Measurements from ENCODE around the gene CDV3. TPM values are rescaled to one million over a fixed set of nuclear protein-coding genes. Genes with fewer than 3 reads are reported as not detected.

Gene CDV3
- total RNA-seq, 1 donor from 2014 or later = 177 TPM

- DNase-seq = no peak
These were observed 5.0 kb upstream of the CDV3 start for GRCh38 chr3:133568294-133569014.

GRCh38 chr3:133570139-133570936 is 3.1 kb upstream of the CDV3 start:
- peak; percentile 40 for DNase-seq

GRCh38 chr3:133570937-133571320 is 2.6 kb upstream of the CDV3 start:
- DNase-seq = no peak

- no peak for DNase-seq
These were observed 1.1 kb upstream of the CDV3 start for GRCh38 chr3:133572158-133573053.

GRCh38 chr3:133573054-133573628 is 345 bp upstream of the CDV3 start:
- peak; percentile 100 for DNase-seq

- peak; percentile 85 for DNase-seq
These were observed 885 bp downstream of the CDV3 start for GRCh38 chr3:133574260-133574881.

GRCh38 chr3:133575086-133575485 is 1.6 kb downstream of the CDV3 start:
- DNase-seq = peak; percentile 26

GRCh38 chr3:133576169-133576568 is 2.7 kb downstream of the CDV3 start:
- DNase-seq = no peak

GRCh38 chr3:133578548-133579191 is 5.2 kb downstream of the CDV3 start:
- peak; percentile 54 for DNase-seq

- DNase-seq = no peak
These were observed 9.9 kb downstream of the CDV3 start for GRCh38 chr3:133583396-133583795.

- DNase-seq = no peak
These were observed 14.5 kb downstream of the CDV3 start for GRCh38 chr3:133588035-133588434.

GRCh38 chr3:133588784-133589465 is 15.4 kb downstream of the CDV3 start:
- no peak for DNase-seq

- DNase-seq = no peak
These were observed 16.0 kb downstream of the CDV3 start for GRCh38 chr3:133589503-133589902.

GRCh38 chr3:133591271-133591742 is 17.8 kb downstream of the CDV3 start:
- DNase-seq = no peak

GRCh38 chr3:133592843-133593242 is 19.4 kb downstream of the CDV3 start:
- no peak for DNase-seq

- DNase-seq = no peak
These were observed 19.8 kb downstream of the CDV3 start for GRCh38 chr3:133593243-133593642.

- DNase-seq = no peak
These were observed 21.9 kb downstream of the CDV3 start for GRCh38 chr3:133595341-133595740.

GRCh38 chr3:133598405-133598804 is 24.9 kb downstream of the CDV3 start:
- no peak for DNase-seq

GRCh38 chr3:133599280-133599679 is 25.8 kb downstream of the CDV3 start:
- no peak for DNase-seq

- no peak for DNase-seq
These were observed 27.1 kb downstream of the CDV3 start for GRCh38 chr3:133600572-133601081.
